ENCODE data around the gene FOLR1.

GRCh38 chr11:72222907-72223614 is 31.1 kb downstream of the FOLR1 start:
- TF ChIP-seq CTCF (conservative IDR thresholded peaks at IDR 0.05; ENCODE audit: low read length) (no peak), EZH2phosphoT487 (IDR thresholded peaks at IDR 0.05; ENCODE audit: borderline replicate concordance) (no peak)
